ENCODE results near the gene SP9. TPM values are rescaled to one million over a fixed set of nuclear protein-coding genes. Genes with fewer than 3 reads are reported as not detected.

Gene SP9
- total and polyA plus RNA-seq, 12 donors = 0.09 TPM; not detected in 11

DNA sequence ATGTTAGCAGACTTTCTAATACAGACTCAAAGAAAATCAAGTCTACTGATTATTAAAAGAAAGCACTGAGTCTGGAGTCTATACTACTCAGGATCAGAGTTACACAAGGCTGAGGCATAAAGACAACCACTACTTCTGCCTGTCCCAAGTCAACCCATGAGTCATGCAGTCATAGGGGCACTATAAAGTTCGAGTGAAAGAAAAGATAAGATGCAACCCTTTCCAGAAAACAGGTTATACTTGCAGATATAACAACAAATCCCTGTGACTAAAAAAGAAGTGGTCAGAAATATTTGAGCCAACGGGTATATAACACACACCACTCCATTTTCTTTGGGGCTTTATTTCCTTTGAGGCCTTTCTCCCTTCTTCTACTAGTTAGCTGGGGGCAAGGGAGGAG, 42.2 kb downstream of the SP9 start:
- Histone ChIP-seq H3K9me3 (no peaks in the 10 kb centered on the region), H3K36me3 (peaks cover 0 to 100% (median 62%) of the 10 kb centered on the region in 9 donors), H3K4me1 (no peaks in the 10 kb centered on the region), H3K4me3 (no peak overlapping the region), H3K27ac (no peak overlapping the region), H3K27me3 (no peaks in the 10 kb centered on the region)
- intact Hi-C loops (cut with DNase I) = no loop called here
- no peak for DNase-seq
- WGBS, 2 donors = 73 to 76% methylated on average over 2 of the region's 2 CpGs
- ATAC-seq = no peak
- TF ChIP-seq, protein P1, sequence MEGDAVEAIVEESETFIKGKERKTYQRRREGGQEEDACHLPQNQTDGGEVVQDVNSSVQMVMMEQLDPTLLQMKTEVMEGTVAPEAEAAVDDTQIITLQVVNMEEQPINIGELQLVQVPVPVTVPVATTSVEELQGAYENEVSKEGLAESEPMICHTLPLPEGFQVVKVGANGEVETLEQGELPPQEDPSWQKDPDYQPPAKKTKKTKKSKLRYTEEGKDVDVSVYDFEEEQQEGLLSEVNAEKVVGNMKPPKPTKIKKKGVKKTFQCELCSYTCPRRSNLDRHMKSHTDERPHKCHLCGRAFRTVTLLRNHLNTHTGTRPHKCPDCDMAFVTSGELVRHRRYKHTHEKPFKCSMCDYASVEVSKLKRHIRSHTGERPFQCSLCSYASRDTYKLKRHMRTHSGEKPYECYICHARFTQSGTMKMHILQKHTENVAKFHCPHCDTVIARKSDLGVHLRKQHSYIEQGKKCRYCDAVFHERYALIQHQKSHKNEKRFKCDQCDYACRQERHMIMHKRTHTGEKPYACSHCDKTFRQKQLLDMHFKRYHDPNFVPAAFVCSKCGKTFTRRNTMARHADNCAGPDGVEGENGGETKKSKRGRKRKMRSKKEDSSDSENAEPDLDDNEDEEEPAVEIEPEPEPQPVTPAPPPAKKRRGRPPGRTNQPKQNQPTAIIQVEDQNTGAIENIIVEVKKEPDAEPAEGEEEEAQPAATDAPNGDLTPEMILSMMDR (IDR thresholded peaks at IDR 0.05) = no peak

DNA sequence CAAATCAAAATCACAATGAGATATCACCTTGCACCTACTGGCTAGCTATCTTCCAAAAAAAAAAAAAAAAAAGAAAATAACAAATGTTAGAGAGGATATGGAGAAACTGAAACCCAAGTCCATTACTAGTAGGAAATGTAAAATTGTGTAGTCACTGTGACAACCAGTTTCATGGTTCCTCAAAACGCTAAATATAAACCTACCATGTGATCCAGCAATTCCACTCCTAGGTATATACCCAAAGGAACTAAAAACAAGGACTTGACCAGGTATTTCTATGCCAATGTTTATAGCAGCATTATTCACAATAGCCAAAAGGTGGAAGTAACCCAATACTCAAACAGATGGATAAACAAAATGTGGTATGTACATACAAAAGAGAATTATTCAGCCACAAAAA, 49.0 kb downstream of the SP9 start:
- DNase-seq (no peak), ATAC-seq (no peak)
- H3K4me1 ChIP-seq = peaks cover 0 to 16% (median 4%) of the 10 kb centered on the region in 9 donors
- 91 to 93% methylated on average over 1 of the region's 1 CpG for WGBS, 2 donors
- TF ChIP-seq, protein P1 (IDR thresholded peaks at IDR 0.05) = no peak
- no peaks in the 10 kb centered on the region for H3K27me3 ChIP-seq
- no peak overlapping the region for H3K4me3 ChIP-seq
- peaks cover 0 to 94% (median 34%) of the 10 kb centered on the region in 9 donors for H3K36me3 ChIP-seq
- intact Hi-C loops (cut with DNase I) = no loop called here
- H3K9me3 ChIP-seq = no peaks in the 10 kb centered on the region
- peak overlapping the region in 1 of 10 donors; percentile 48 for H3K27ac ChIP-seq

DNA sequence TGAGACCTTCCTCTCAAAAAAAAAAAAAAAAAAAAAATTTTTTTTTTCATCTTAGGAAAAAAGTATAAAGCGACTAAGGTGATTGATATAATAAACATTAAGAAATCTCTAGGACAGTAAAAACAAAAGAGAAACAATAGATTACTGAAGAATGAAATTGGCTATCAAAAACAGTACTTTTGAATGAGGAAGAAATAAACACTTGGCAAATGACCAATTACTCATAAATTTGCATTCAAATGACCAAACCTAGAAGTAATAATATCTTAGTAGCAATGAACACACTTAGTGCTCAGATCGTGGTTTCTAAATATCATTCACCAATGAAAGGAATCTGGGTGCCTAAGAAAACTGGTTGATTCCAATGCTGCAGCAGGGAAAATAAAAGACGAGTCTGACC, 50.4 kb downstream of the SP9 start:
- 93 to 95% methylated on average over 3 of the region's 3 CpGs for WGBS, 2 donors
- peaks cover 0 to 16% (median 7%) of the 10 kb centered on the region in 9 donors for H3K4me1 ChIP-seq

More for the DNA sequence above, 50.4 kb downstream of the SP9 start:
- TF ChIP-seq, protein P1 (IDR thresholded peaks at IDR 0.05) = no peak
- DNase-seq = no peak
- H3K4me3 ChIP-seq = no peak overlapping the region
- no peaks in the 10 kb centered on the region for H3K27me3 ChIP-seq
- no peak for ATAC-seq
- H3K9me3 ChIP-seq = no peaks in the 10 kb centered on the region
- intact Hi-C loops (cut with DNase I) = no loop called here
- H3K27ac ChIP-seq = no peak overlapping the region
- peaks cover 0 to 92% (median 23%) of the 10 kb centered on the region in 9 donors for H3K36me3 ChIP-seq

Other genes starting within 250 kb of the SP9 start
- 10 to 100 TPM; 64.5 to 85.2 (median 73.3) TPM for gene OLA1, start 86.4 kb upstream of the SP9 start, total RNA-seq
- 10 to 100 TPM; 23.7 to 81.7 TPM for gene OLA1, start 86.4 kb upstream of the SP9 start, polyA plus RNA-seq
- gene SCRN3, start 60.8 kb downstream of the SP9 start, total RNA-seq = 10 to 100 TPM; 35.6 to 57.0 (median 45.2) TPM
- gene SCRN3, start 60.8 kb downstream of the SP9 start, polyA plus RNA-seq = 10 to 100 TPM; 10.3 to 14.6 TPM
- gene GPR155, start 152.1 kb downstream of the SP9 start, total RNA-seq = 10 to 100 TPM; 10.7 to 17.9 (median 14.6) TPM
- 1 to 10 TPM; 2.3 to 4.8 TPM for gene GPR155, start 152.1 kb downstream of the SP9 start, polyA plus RNA-seq

All from heart right ventricle (tissue), 16 donors.